B cell (primary cell): Measurements from ENCODE around the gene ACSL1. TPM values are rescaled to one million over a fixed set of nuclear protein-coding genes. Genes with fewer than 3 reads are reported as not detected.

Experiments used
- ATAC-seq: fragments of 200-7000 bp; cut with Tn5 transposase; one replicate; pipeline ENCODE4 v1.10.0; 2021; ENCODE audit warnings: low read depth, mild to moderate bottlenecking, moderate number of reproducible peaks, moderate library complexity
- CTCF ChIA-PET: fragments of 350-600 bp; sonication (Branson Sonifier 250); formaldehyde crosslinking; loops from one replicate; lab custom pipeline; 2021; ENCODE audit warnings: antibody characterized with exemption, inconsistent platforms; lab: Charles Lee
- POLR2A ChIA-PET: fragments of 350-600 bp; sonication (Branson Sonifier 250); formaldehyde crosslinking; loops from one replicate; lab custom pipeline; 2021; ENCODE audit warnings: antibody characterized with exemption; lab: Charles Lee
- DNase-seq: peaks from one replicate; pipeline ENCODE4 v3.0.0; 2013
- H2AFZ ChIP-seq: 2 replicates; pipeline ENCODE4 v1.6.1; 2012; ENCODE audit warnings: mild to moderate bottlenecking, low read depth, low read length; ENCODE audit not compliant: insufficient read depth, poor library complexity, severe bottlenecking
- H3K27ac ChIP-seq, 2 donors: 1 replicate in 1 of 2; 2 replicates in 1 of 2; pipeline ENCODE4 v1.5.1; 2012 to 2013; ENCODE audit warnings: low read length in 2 of 2, mild to moderate bottlenecking in 2 of 2, moderate library complexity in 1 of 2
- H3K27me3 ChIP-seq, 4 experiments: fragments of 200-600 bp in 1 of 4; sonication (generic) in 1 of 4; replicated peaks in 1 of 4; 1 replicate in 2 of 4; 2 replicates in 2 of 4; pipeline versions ENCODE4 v1.6.1 to v1.7.0; 2013 to 2016; ENCODE audit warnings: low read length in 3 of 4, mild to moderate bottlenecking in 2 of 4, mixed read lengths in 1 of 4, moderate library complexity in 1 of 4; ENCODE audit not compliant: insufficient read depth in 4 of 4, control insufficient read depth in 3 of 4; ENCODE audit errors: control extremely low read depth in 1 of 4
- H3K36me3 ChIP-seq, 2 experiments: replicated peaks in 1 of 2; 1 replicate in 1 of 2; 2 replicates in 1 of 2; pipeline versions ENCODE4 v1.6.1 to v1.7.1; 2013; ENCODE audit warnings: low read length in 1 of 2; ENCODE audit not compliant: insufficient read depth in 2 of 2, control insufficient read depth in 1 of 2; ENCODE audit errors: control extremely low read depth in 1 of 2, extremely low read depth in 1 of 2
- H3K4me1 ChIP-seq, 2 donors: fragments of 200-600 bp in 1 of 2; sonication (generic) in 1 of 2; 1 replicate in 1 of 2; 2 replicates in 1 of 2; pipeline versions ENCODE4 v1.5.1 to v1.6.1; 2013 to 2017; ENCODE audit warnings: low read length in 2 of 2; ENCODE audit not compliant: control insufficient read depth in 2 of 2, insufficient read depth in 2 of 2
- H3K4me2 ChIP-seq: replicated peaks from 2 replicates; pipeline ENCODE3; 2012; ENCODE audit warnings: mild to moderate bottlenecking, low read depth, low read length; ENCODE audit not compliant: poor library complexity, severe bottlenecking
- H3K4me3 ChIP-seq, 5 experiments: fragments of 200-600 bp in 1 of 5; sonication (generic) in 1 of 5; 1 replicate in 3 of 5; 2 replicates in 2 of 5; pipeline versions ENCODE4 v1.5.1 to v1.7.0; 2011 to 2016; ENCODE audit warnings: low read length in 4 of 5, mild to moderate bottlenecking in 4 of 5, low read depth in 2 of 5, control low read depth in 1 of 5, moderate library complexity in 1 of 5; ENCODE audit not compliant: insufficient read depth in 1 of 5; ENCODE audit errors: control extremely low read depth in 1 of 5, extremely low read depth in 1 of 5
- H3K79me2 ChIP-seq: fragments of 200-600 bp; sonication (generic); one replicate; pipeline ENCODE4 v1.6.0; 2016; ENCODE audit warnings: low read length; ENCODE audit not compliant: control insufficient read depth, insufficient read depth
- H3K9ac ChIP-seq: fragments of 200-600 bp; sonication (generic); 2 replicates; pipeline ENCODE4 v1.6.1; 2017; ENCODE audit warnings: mild to moderate bottlenecking, low read length, moderate library complexity
- H3K9me3 ChIP-seq, 3 donors: one replicate each; pipeline versions ENCODE4 v1.6.1 to v1.7.1; 2013; ENCODE audit warnings: low read length in 2 of 3; ENCODE audit not compliant: control insufficient read depth in 2 of 3, insufficient read depth in 1 of 3; ENCODE audit errors: control extremely low read depth in 1 of 3
- H4K20me1 ChIP-seq: 2 replicates; pipeline ENCODE4 v1.6.0; 2012; ENCODE audit warnings: mild to moderate bottlenecking, low read length; ENCODE audit not compliant: insufficient read depth, control insufficient read depth, poor library complexity, severe bottlenecking
- H3K27ac Mint-ChIP-seq: one replicate; pipeline ENCODE4 v1.8.0; 2021; ENCODE audit warnings: mixed read lengths
- H3K27me3 Mint-ChIP-seq: one replicate; pipeline ENCODE4 v1.8.0; 2021; ENCODE audit warnings: mixed read lengths
- H3K4me1 Mint-ChIP-seq: one replicate; pipeline ENCODE4 v1.8.0; 2021; ENCODE audit warnings: mixed read lengths
- H3K4me3 Mint-ChIP-seq: one replicate; pipeline ENCODE4 v1.8.0; 2021; ENCODE audit warnings: mixed read lengths
- H3K9me3 Mint-ChIP-seq: one replicate; pipeline ENCODE4 v1.8.0; 2022; ENCODE audit warnings: mixed read lengths; ENCODE audit not compliant: insufficient read depth
- CTCF ChIP-seq: fragments of 200-600 bp; IDR thresholded peaks from one replicate; pipeline ENCODE4 v1.8.0; 2022; ENCODE audit warnings: antibody characterized with exemption, mild to moderate bottlenecking
- EZH2 ChIP-seq: IDR thresholded peaks from 2 replicates; pipeline ENCODE4 v1.6.1; 2012; ENCODE audit warnings: borderline replicate concordance, low read depth, mild to moderate bottlenecking, moderate library complexity, low read length; ENCODE audit not compliant: insufficient read depth, poor library complexity, severe bottlenecking
- WGBS: methylation state at CpG from one replicate; pipeline ENCODE4 v1.1.5; 2013; ENCODE audit warnings: missing lambda C conversion rate; ENCODE audit not compliant: insufficient coverage; 5-methylcytosine and 5-hydroxymethylcytosine counted together
- intact Hi-C: fragments of 100-400 bp; cut with micrococcal nuclease; formaldehyde crosslinking; loops from one replicate; pipeline ENCODE4 v1.10.0; 2022
- polyA plus RNA-seq: library from polyadenylated mRNA; depleted of rRNA; stranded (reverse); fragments of >200 nt; gene quantifications from 2 replicates; pipeline ENCODE4 v1.2.3, GENCODE V29; 2012
- total RNA-seq, 2 donors: library from RNA; stranded (reverse); fragments of 120-200 nt in 1 of 2; gene quantifications; 1 replicate in 1 of 2; 2 replicates in 1 of 2; pipeline versions ENCODE4 v1.2.3 to v1.2.4, GENCODE V29; 2013 to 2022

ACSL1 gene
- total and polyA plus RNA-seq, 2 donors (not counting 1 experiment from before 2014, with no cell fraction given), result 6.6 to 31.8 TPM

GRCh38 chr4:184851886-184852285, 26.1 kb upstream of the ACSL1 start:
- H3K9me3 Mint-ChIP-seq, result no peaks in the 10 kb centered on the region
- H3K36me3 ChIP-seq, result no peaks in the 10 kb centered on the region
- no CpG with 5 or more reads among the region's 1 CpG for WGBS
- H3K4me1 Mint-ChIP-seq, result peaks cover 39% of the 10 kb centered on the region
- ChIA-PET CTCF (no interaction called here), POLR2A (no interaction called here)
- H3K27me3 Mint-ChIP-seq, result no peaks in the 10 kb centered on the region
- H2AFZ ChIP-seq, result no peak overlapping the region
- no peak overlapping the region for H3K4me3 ChIP-seq
- ATAC-seq (no peak), DNase-seq (no peak)
- TF ChIP-seq EZH2 (no peak), CTCF (no peak)
- H3K79me2 ChIP-seq, result no peaks in the 10 kb centered on the region
- H3K27me3 ChIP-seq, result no peaks in the 10 kb centered on the region
- no peak overlapping the region for H3K27ac Mint-ChIP-seq
- intact Hi-C loops, result loop anchor here (2.0 to 10.0 kb wide), 3 partner anchors 25 to 53 kb away; no protein-coding TSS in a partner anchor
- H4K20me1 ChIP-seq, result no peaks in the 10 kb centered on the region
- H3K9me3 ChIP-seq, result no peaks in the 10 kb centered on the region
- H3K4me3 Mint-ChIP-seq, result no peak overlapping the region
- H3K9ac ChIP-seq, result no peak overlapping the region
- no peak overlapping the region for H3K27ac ChIP-seq
- H3K4me1 ChIP-seq, result peaks cover 36 to 57% of the 10 kb centered on the region in 2 donors
- H3K4me2 ChIP-seq, result peak overlapping the region; percentile 39

GRCh38 chr4:184851200-184851541, 25.4 kb upstream of the ACSL1 start:
- Histone ChIP-seq H3K9me3 (no peaks in the 10 kb centered on the region), H2AFZ (peak overlapping the region; percentile 4), H3K27me3 (no peaks in the 10 kb centered on the region), H3K36me3 (no peaks in the 10 kb centered on the region), H3K4me2 (peak overlapping the region; percentile 39), H3K79me2 (no peaks in the 10 kb centered on the region), H3K27ac (peak overlapping the region in 1 of 2 donors; percentile 25), H3K4me3 (peak overlapping the region in 1 of 5 experiments; percentile 1), H3K4me1 (peaks cover 32 to 52% of the 10 kb centered on the region in 2 donors), H4K20me1 (no peaks in the 10 kb centered on the region), H3K9ac (peak overlapping the region; percentile 8)
- Mint-ChIP-seq H3K4me1 (peaks cover 35% of the 10 kb centered on the region), H3K27ac (no peak overlapping the region), H3K4me3 (no peak overlapping the region), H3K9me3 (no peaks in the 10 kb centered on the region), H3K27me3 (no peaks in the 10 kb centered on the region)
- TF ChIP-seq EZH2 (no peak), CTCF (no peak)
- DNase-seq (peak; percentile 73), ATAC-seq (peak; percentile 84)
- 0% methylated on average over 1 of the region's 3 CpGs for WGBS
- POLR2A ChIA-PET, result no interaction called here
- intact Hi-C loops, result loop anchor here (2.0 to 10.0 kb wide), 3 partner anchors 24 to 54 kb away; no protein-coding TSS in a partner anchor
- CTCF ChIA-PET, result interaction anchor here (1.2 kb wide), 1 partner anchor 106 kb away, joined by 4 read pairs; no protein-coding TSS in a partner anchor
